Measurements from ENCODE around the gene CCNI. TPM values are rescaled to one million over a fixed set of nuclear protein-coding genes. Genes with fewer than 3 reads are reported as not detected.

The CCNI gene
- total and polyA plus RNA-seq, 2 of the 13 experiments (the other 11 are each of a cell fraction or from before 2014, with no cell fraction given) = 43.5 to 122 TPM

GRCh38 chr4:77023920-77024319 lies 51.9 kb downstream of the CCNI start (continued):
- TF ChIP-seq ZBTB4 (CRISPR knock-in tag; IDR thresholded peaks at IDR 0.05; ENCODE audit: borderline replicate concordance) = peak; percentile 88; the same call in 1 of the 2 replicates
- TF ChIP-seq ATRX (CRISPR knock-in tag; IDR thresholded peaks at IDR 0.05; ENCODE audit: borderline replicate concordance) = no peak
- peak; percentile 87 for TF ChIP-seq PAXIP1 (CRISPR knock-in tag; conservative IDR thresholded peaks at IDR 0.05)
- TF ChIP-seq SPEN (CRISPR knock-in tag; IDR thresholded peaks at IDR 0.05; ENCODE audit: low read depth) = 0 out of 2 replicates have a peak, but pooled peaks have one; percentile 21
- no peak for TF ChIP-seq THAP8 (CRISPR knock-in tag; IDR thresholded peaks at IDR 0.05; ENCODE audit: borderline replicate concordance)
- peak; percentile 26; the same call in 1 of the 2 replicates for TF ChIP-seq SAP130 (CRISPR knock-in tag; IDR thresholded peaks at IDR 0.05; ENCODE audit: low read depth)
- TF ChIP-seq NONO (IDR thresholded peaks at IDR 0.05) = no peak
- 0 out of 2 replicates have a peak, but pooled peaks have one; percentile 31 for TF ChIP-seq NONO (CRISPR knock-in tag; conservative IDR thresholded peaks at IDR 0.05)
- no peak for TF ChIP-seq ZNF746 (CRISPR knock-in tag; IDR thresholded peaks at IDR 0.05)
- TF ChIP-seq U2AF2 (IDR thresholded peaks at IDR 0.05; ENCODE audit: low read depth, low read length) = no peak
- TF ChIP-seq ZNF574 (CRISPR knock-in tag; IDR thresholded peaks at IDR 0.05) = peak; percentile 30; the same call in 1 of the 2 replicates
- no peak for TF ChIP-seq ZNF205 (CRISPR knock-in tag; IDR thresholded peaks at IDR 0.05)
- TF ChIP-seq MED1 (CRISPR knock-in tag; IDR thresholded peaks at IDR 0.05) = no peak
- peak; percentile 89 for TF ChIP-seq GFI1 (CRISPR knock-in tag; IDR thresholded peaks at IDR 0.05; ENCODE audit: borderline replicate concordance)
- peak; percentile 38; the same call in 1 of the 2 replicates for TF ChIP-seq TBX2 (CRISPR knock-in tag; IDR thresholded peaks at IDR 0.05; ENCODE audit: borderline replicate concordance)
- no peak for TF ChIP-seq ZNF850 (CRISPR knock-in tag; conservative IDR thresholded peaks at IDR 0.05)
- TF ChIP-seq HDAC1 (CRISPR knock-in tag; IDR thresholded peaks at IDR 0.05) = peak; percentile 69
- TF ChIP-seq SOX5 (CRISPR knock-in tag; IDR thresholded peaks at IDR 0.05; ENCODE audit: borderline replicate concordance) = peak; percentile 29; the same call in 1 of the 2 replicates
- TF ChIP-seq NR2F1 (CRISPR knock-in tag; IDR thresholded peaks at IDR 0.05) = peak; percentile 77 to 83
